ENCODE measurements around the gene ARG1.

ARG1 gene

DNA sequence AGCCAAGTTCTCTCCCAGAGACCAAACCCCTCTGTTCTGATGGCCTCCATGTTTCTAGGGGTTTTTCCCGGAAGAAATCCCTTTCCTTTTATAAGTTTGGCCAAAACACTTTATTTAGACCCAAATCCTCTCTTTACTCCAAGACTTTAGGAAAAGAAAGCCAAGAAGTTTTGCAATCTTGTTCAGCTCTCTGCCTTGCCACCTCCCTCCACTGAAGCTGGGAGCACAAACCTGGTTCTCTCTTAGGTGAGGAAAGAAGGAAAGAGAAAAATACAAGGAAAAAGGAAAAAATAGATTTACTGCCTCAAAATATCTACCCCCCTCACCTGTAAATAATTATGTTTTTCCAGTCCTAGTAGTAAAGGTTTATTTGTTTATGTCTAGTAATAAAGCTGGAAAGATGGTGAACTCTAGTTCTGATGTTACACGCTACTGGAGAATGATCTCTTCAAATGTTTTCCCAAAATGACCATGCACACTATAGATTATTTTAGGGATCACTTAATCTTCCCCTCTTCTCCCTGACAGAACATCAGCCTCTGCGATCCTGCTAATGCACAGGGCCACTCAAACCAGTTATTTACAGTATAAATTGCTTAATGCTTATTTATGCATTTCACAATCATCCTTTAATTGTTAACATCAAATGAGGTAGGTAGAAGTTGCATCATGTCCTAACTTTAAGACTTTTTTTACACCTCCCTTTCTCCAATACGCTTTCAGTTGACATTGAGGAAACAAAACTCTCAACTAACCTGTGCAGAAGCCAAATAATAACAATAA, 10.9 kb upstream of the ARG1 start:
- TF ChIP-seq, protein P1, sequence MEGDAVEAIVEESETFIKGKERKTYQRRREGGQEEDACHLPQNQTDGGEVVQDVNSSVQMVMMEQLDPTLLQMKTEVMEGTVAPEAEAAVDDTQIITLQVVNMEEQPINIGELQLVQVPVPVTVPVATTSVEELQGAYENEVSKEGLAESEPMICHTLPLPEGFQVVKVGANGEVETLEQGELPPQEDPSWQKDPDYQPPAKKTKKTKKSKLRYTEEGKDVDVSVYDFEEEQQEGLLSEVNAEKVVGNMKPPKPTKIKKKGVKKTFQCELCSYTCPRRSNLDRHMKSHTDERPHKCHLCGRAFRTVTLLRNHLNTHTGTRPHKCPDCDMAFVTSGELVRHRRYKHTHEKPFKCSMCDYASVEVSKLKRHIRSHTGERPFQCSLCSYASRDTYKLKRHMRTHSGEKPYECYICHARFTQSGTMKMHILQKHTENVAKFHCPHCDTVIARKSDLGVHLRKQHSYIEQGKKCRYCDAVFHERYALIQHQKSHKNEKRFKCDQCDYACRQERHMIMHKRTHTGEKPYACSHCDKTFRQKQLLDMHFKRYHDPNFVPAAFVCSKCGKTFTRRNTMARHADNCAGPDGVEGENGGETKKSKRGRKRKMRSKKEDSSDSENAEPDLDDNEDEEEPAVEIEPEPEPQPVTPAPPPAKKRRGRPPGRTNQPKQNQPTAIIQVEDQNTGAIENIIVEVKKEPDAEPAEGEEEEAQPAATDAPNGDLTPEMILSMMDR (IDR thresholded peaks at IDR 0.05; ENCODE audit: low read depth, low read length): no peak
- DNase-seq (ENCODE audit: extremely low read depth, low read depth): no peak

- no peak for DNase-seq (ENCODE audit: extremely low read depth, low read depth)
- TF ChIP-seq, protein P1 (IDR thresholded peaks at IDR 0.05; ENCODE audit: low read depth, low read length): no peak
These were observed 8.0 kb upstream of the ARG1 start for GRCh38 chr6:131565056-131565455.

GRCh38 chr6:131568726-131569125, 4.3 kb upstream of the ARG1 start:
- TF ChIP-seq, protein P1 (IDR thresholded peaks at IDR 0.05; ENCODE audit: low read depth, low read length): no peak
- DNase-seq (ENCODE audit: extremely low read depth, low read depth): no peak

DNA sequence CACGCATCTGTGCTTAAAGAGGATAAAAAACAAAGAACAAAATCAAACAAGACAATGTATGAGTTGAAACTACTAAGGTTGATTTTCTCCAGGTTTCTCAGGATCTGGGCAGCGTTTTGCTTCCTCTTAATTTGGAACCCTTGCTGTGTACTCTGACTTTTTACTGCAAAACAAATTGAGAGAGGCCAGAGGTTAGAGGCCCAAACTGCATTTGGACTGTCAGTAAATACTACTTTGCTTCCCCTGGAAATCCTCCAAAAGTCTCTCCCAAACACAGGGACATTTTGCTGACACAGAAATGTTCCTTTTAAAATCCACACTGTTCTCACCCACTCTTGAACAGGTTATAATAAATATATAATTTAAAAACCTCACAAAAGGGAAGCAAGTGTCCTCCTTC, 1.1 kb downstream of the ARG1 start:
- TF ChIP-seq, protein P1 (IDR thresholded peaks at IDR 0.05; ENCODE audit: low read depth, low read length): no peak
- DNase-seq (ENCODE audit: extremely low read depth, low read depth): no peak

DNA sequence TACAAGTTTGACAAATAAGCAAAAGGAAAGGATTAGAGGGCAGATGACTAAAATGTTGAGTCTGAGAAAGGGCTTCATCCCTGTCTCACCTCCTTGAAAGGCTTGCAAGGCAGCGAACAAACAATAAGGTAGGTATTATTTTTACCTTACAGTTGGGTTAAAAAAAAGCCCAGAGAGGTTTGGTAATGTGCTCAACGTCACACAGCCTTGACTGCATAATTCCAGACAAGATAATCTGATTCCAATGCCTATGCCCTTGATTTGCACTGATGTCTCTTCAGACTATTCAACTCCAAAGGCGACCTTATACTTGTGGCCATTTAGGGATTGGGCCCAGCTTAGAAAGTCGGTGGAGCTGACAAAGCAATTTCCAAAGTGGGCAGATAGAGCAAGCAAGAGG, 1.7 kb downstream of the ARG1 start:
- TF ChIP-seq, protein P1 (IDR thresholded peaks at IDR 0.05; ENCODE audit: low read depth, low read length): no peak

DNA sequence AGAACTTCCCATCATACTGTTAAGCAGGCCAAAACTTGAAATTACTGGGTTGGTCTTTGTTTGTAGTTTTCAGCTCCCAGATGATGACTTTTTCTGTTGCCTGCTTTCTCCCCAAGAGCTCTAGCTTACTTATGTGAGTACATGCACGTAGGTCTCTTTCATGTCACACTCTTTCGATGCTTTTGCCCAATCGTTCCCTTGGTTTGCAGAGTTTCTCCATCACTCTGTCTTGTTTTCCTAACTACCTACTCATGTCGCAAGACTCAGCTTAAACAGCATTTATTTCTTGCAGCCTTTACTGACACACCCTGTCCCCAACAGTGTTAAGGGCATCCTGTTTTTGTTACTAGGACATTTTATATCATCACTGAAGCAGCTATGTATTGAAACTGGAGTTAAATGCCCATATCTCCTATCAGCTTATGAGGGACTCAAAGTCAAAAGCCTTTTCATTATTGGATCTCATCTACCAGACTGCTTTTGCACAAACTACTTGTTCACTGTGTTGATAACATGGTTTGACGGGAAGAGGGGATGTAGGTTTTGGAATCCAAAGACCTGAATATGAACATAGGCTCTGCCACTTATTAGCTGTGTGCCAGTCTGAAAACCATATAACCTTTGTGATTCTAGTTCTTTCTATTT, 2.9 kb downstream of the ARG1 start:
- DNase-seq (ENCODE audit: extremely low read depth, low read depth): no peak
- TF ChIP-seq, protein P1 (IDR thresholded peaks at IDR 0.05; ENCODE audit: low read depth, low read length): no peak

More for the DNA sequence above, 1.7 kb downstream of the ARG1 start:
- DNase-seq (ENCODE audit: extremely low read depth, low read depth): no peak

DNA sequence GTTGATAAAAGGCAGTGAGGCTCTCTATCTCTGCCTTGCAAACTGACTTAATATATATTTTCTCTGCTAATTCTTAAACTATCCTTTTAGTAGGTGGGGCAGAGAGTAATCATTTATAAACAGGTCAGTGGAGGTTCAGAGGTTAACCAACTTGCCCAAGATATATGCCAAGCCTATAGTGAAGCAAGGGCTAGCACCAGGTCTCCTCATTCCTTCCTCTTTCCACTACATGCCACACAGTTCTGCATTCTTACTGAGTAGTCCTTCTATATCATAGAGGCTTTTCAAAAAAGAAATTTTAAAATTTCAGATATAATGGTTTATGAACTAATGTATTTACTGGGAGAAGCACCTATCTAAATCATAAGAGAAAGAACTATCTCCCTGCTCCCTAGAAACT, 8.5 kb downstream of the ARG1 start:
- TF ChIP-seq, protein P1 (IDR thresholded peaks at IDR 0.05; ENCODE audit: low read depth, low read length): no peak
- DNase-seq (ENCODE audit: extremely low read depth, low read depth): no peak

Data from AG09319 (cell line).